GM23338 (cell line): ENCODE data around the gene PPP2R5A. TPM values are rescaled to one million over a fixed set of nuclear protein-coding genes. Genes with fewer than 3 reads are reported as not detected.
A peak's percentile ranks its signal among the peaks of the same experiment; 100 is the strongest.

Experiments used
- ATAC-seq: fragments of 200-7000 bp; cut with Tn5 transposase; 3 replicates; pipeline ENCODE4 v1.9.1; 2020
- DNase-seq: peaks from one replicate; pipeline ENCODE4 v3.0.0-alpha.2; 2015; ENCODE audit warnings: low spot score
- H2AFZ ChIP-seq: fragments of 200-600 bp; sonication (generic); 2 replicates; pipeline ENCODE4 v1.8.0; 2016; ENCODE audit warnings: antibody characterized with exemption, mild to moderate bottlenecking, moderate library complexity
- H3F3A ChIP-seq: fragments of 200-600 bp; sonication (generic); replicated peaks from 2 replicates; pipeline ENCODE4 v1.8.0; 2017; ENCODE audit warnings: antibody characterized with exemption, mixed run types, low read depth
- H3K27ac ChIP-seq: fragments of 200-600 bp; sonication (generic); 2 replicates; pipeline ENCODE4 v1.6.1; 2016; ENCODE audit warnings: low read depth
- H3K27me3 ChIP-seq: fragments of 200-600 bp; sonication (generic); 2 replicates; pipeline ENCODE4 v1.8.0; 2016; ENCODE audit warnings: mild to moderate bottlenecking, mixed run types, moderate library complexity; ENCODE audit not compliant: insufficient read depth
- H3K36me3 ChIP-seq: fragments of 200-600 bp; sonication (generic); 2 replicates; pipeline ENCODE4 v1.8.0; 2016; ENCODE audit warnings: mild to moderate bottlenecking; ENCODE audit not compliant: insufficient read depth
- H3K4me1 ChIP-seq: fragments of 200-600 bp; sonication (generic); 2 replicates; pipeline ENCODE4 v1.8.0; 2016; ENCODE audit warnings: mild to moderate bottlenecking, moderate library complexity; ENCODE audit not compliant: insufficient read depth
- H3K4me2 ChIP-seq: fragments of 200-600 bp; sonication (generic); 2 replicates; pipeline ENCODE4 v1.7.1; 2017; ENCODE audit warnings: mixed run types
- H3K4me3 ChIP-seq: fragments of 200-600 bp; sonication (generic); 2 replicates; pipeline ENCODE4 v1.6.1; 2016; ENCODE audit warnings: mixed run types
- H3K79me2 ChIP-seq: fragments of 200-600 bp; sonication (generic); replicated peaks from 2 replicates; pipeline ENCODE4 v1.8.0; 2017; ENCODE audit warnings: mild to moderate bottlenecking; ENCODE audit not compliant: insufficient read depth
- H3K9me2 ChIP-seq: fragments of 200-600 bp; sonication (generic); 2 replicates; pipeline ENCODE4 v1.8.0; 2017; ENCODE audit not compliant: insufficient read depth
- H4K20me1 ChIP-seq: fragments of 200-600 bp; sonication (generic); replicated peaks from 2 replicates; pipeline ENCODE4 v1.8.0; 2017; ENCODE audit warnings: mild to moderate bottlenecking; ENCODE audit not compliant: insufficient read depth
- H3K27ac Mint-ChIP-seq: 2 replicates; pipeline ENCODE4 v1.8.0; 2020; ENCODE audit warnings: inconsistent platforms, mild to moderate bottlenecking, moderate library complexity, mixed read lengths
- H3K27me3 Mint-ChIP-seq: 3 replicates; pipeline ENCODE4 v1.8.0; 2022; ENCODE audit warnings: low read depth, mild to moderate bottlenecking, moderate library complexity, mixed read lengths, inconsistent platforms; ENCODE audit not compliant: insufficient read depth, poor library complexity
- H3K36me3 Mint-ChIP-seq: 3 replicates; pipeline ENCODE4 v1.8.0; 2021; ENCODE audit warnings: low read depth, mild to moderate bottlenecking, inconsistent platforms, moderate library complexity, mixed read lengths
- H3K4me1 Mint-ChIP-seq: 3 replicates; pipeline ENCODE4 v1.8.0; 2020; ENCODE audit warnings: mild to moderate bottlenecking, inconsistent platforms, mixed read lengths
- H3K4me3 Mint-ChIP-seq: 3 replicates; pipeline ENCODE4 v1.8.0; 2021; ENCODE audit warnings: moderate library complexity, mild to moderate bottlenecking, inconsistent platforms, mixed read lengths
- H3K9me3 Mint-ChIP-seq: 3 replicates; pipeline ENCODE4 v1.8.0; 2020; ENCODE audit warnings: moderate library complexity, mild to moderate bottlenecking, inconsistent platforms, mixed read lengths
- CREB1 ChIP-seq: fragments of 250-450 bp; sonication (Bioruptor Pico); IDR thresholded peaks from 2 replicates; pipeline ENCODE4 v1.5.0; 2020; ENCODE audit warnings: low read depth, mild to moderate bottlenecking, moderate library complexity
- EZH2phosphoT487 ChIP-seq: fragments of 200-600 bp; sonication (generic); IDR thresholded peaks from one replicate; pipeline ENCODE4 v1.8.1; 2018; ENCODE audit warnings: antibody characterized with exemption; ENCODE audit not compliant: unreplicated experiment
- JUNB ChIP-seq: IDR thresholded peaks from one replicate; pipeline ENCODE4 v1.6.1; 2016; ENCODE audit warnings: antibody characterized with exemption; ENCODE audit not compliant: unreplicated experiment
- polyA plus RNA-seq: library from polyadenylated mRNA; unstranded; fragments of >200 nt; fragmentation: Nextera tagmentation; extraction: Ambion mirVana; gene quantifications from 2 replicates; pipeline ENCODE4 v1.2.1, GENCODE V29; 2016
- total RNA-seq: library from RNA; depleted of rRNA; stranded (reverse); fragments of >200 nt; shearing (Covaris generic); gene quantifications from 2 replicates; pipeline ENCODE4 v1.2.3, GENCODE V29; 2014
- TF ChIP-seq, protein P1 (sequence below): fragments of 250-450 bp; sonication (Bioruptor Pico); IDR thresholded peaks from 2 replicates; pipeline ENCODE4 v1.5.0; 2020; ENCODE audit warnings: mild to moderate bottlenecking, moderate library complexity
- TF ChIP-seq, protein P2 (sequence below): IDR thresholded peaks from 2 replicates; pipeline ENCODE4 v1.6.1; 2016; ENCODE audit warnings: antibody characterized with exemption
- TF ChIP-seq, protein P3 (sequence below), 2 experiments: fragments of 200-600 bp in 1 of 2; sonication (generic) in 1 of 2; conservative IDR thresholded peaks; 2 replicates each; pipeline versions ENCODE4 v1.5.1 to v1.6.1; 2016 to 2017; ENCODE audit warnings: antibody characterized with exemption in 2 of 2, low read depth in 2 of 2, mild to moderate bottlenecking in 2 of 2, moderate library complexity in 1 of 2

Gene PPP2R5A
- total and polyA plus RNA-seq, 2 experiments from 2014 or later = 16.2 to 43.5 TPM

DNA sequence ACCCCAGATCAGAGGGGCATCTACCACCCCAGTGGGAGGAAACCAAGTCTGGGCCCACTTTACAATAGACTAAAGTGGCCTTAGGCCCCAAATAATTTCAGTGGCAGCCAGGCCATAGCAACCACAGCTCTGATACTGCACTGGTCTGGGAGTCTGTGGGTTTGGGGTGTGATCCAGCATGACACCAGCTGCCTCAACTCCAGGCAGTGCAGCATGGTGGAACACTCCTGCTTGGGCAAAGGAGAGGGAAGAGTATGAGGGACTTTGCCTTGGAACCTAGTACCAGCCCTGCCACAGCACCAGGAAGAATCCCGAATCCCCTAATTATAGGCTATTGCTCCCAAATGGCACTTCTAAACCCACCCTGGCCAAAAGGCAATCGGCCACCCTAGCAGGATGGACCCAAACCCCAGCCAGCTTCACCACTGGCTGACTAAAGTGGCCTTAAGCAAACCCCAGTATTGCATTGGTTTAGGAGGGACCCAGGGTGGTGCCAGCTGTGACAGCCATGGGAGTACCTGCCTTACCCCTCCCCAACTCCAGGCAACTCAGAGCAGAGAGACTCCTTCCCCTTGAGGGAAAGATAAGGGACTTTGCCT is 82.4 kb downstream of the PPP2R5A start (continued):
- TF ChIP-seq, protein P1, sequence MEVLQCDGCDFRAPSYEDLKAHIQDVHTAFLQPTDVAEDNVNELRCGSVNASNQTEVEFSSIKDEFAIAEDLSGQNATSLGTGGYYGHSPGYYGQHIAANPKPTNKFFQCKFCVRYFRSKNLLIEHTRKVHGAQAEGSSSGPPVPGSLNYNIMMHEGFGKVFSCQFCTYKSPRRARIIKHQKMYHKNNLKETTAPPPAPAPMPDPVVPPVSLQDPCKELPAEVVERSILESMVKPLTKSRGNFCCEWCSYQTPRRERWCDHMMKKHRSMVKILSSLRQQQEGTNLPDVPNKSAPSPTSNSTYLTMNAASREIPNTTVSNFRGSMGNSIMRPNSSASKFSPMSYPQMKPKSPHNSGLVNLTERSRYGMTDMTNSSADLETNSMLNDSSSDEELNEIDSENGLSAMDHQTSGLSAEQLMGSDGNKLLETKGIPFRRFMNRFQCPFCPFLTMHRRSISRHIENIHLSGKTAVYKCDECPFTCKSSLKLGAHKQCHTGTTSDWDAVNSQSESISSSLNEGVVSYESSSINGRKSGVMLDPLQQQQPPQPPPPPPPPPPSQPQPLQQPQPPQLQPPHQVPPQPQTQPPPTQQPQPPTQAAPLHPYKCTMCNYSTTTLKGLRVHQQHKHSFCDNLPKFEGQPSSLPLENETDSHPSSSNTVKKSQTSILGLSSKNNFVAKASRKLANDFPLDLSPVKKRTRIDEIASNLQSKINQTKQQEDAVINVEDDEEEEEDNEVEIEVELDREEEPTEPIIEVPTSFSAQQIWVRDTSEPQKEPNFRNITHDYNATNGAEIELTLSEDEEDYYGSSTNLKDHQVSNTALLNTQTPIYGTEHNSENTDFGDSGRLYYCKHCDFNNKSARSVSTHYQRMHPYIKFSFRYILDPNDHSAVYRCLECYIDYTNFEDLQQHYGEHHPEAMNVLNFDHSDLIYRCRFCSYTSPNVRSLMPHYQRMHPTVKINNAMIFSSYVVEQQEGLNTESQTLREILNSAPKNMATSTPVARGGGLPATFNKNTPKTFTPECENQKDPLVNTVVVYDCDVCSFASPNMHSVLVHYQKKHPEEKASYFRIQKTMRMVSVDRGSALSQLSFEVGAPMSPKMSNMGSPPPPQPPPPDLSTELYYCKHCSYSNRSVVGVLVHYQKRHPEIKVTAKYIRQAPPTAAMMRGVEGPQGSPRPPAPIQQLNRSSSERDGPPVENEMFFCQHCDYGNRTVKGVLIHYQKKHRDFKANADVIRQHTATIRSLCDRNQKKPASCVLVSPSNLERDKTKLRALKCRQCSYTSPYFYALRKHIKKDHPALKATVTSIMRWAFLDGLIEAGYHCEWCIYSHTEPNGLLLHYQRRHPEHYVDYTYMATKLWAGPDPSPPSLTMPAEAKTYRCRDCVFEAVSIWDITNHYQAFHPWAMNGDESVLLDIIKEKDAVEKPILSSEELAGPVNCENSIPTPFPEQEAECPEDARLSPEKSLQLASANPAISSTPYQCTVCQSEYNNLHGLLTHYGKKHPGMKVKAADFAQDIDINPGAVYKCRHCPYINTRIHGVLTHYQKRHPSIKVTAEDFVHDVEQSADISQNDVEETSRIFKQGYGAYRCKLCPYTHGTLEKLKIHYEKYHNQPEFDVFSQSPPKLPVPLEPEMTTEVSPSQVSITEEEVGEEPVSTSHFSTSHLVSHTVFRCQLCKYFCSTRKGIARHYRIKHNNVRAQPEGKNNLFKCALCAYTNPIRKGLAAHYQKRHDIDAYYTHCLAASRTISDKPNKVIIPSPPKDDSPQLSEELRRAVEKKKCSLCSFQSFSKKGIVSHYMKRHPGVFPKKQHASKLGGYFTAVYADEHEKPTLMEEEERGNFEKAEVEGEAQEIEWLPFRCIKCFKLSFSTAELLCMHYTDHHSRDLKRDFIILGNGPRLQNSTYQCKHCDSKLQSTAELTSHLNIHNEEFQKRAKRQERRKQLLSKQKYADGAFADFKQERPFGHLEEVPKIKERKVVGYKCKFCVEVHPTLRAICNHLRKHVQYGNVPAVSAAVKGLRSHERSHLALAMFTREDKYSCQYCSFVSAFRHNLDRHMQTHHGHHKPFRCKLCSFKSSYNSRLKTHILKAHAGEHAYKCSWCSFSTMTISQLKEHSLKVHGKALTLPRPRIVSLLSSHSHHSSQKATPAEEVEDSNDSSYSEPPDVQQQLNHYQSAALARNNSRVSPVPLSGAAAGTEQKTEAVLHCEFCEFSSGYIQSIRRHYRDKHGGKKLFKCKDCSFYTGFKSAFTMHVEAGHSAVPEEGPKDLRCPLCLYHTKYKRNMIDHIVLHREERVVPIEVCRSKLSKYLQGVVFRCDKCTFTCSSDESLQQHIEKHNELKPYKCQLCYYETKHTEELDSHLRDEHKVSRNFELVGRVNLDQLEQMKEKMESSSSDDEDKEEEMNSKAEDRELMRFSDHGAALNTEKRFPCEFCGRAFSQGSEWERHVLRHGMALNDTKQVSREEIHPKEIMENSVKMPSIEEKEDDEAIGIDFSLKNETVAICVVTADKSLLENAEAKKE (CRISPR knock-in tag) = no peak
- TF ChIP-seq, protein P2, sequence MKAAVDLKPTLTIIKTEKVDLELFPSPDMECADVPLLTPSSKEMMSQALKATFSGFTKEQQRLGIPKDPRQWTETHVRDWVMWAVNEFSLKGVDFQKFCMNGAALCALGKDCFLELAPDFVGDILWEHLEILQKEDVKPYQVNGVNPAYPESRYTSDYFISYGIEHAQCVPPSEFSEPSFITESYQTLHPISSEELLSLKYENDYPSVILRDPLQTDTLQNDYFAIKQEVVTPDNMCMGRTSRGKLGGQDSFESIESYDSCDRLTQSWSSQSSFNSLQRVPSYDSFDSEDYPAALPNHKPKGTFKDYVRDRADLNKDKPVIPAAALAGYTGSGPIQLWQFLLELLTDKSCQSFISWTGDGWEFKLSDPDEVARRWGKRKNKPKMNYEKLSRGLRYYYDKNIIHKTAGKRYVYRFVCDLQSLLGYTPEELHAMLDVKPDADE = no peak
- no peak for TF ChIP-seq JUNB
- TF ChIP-seq CREB1 (CRISPR knock-in tag) = no peak

DNA sequence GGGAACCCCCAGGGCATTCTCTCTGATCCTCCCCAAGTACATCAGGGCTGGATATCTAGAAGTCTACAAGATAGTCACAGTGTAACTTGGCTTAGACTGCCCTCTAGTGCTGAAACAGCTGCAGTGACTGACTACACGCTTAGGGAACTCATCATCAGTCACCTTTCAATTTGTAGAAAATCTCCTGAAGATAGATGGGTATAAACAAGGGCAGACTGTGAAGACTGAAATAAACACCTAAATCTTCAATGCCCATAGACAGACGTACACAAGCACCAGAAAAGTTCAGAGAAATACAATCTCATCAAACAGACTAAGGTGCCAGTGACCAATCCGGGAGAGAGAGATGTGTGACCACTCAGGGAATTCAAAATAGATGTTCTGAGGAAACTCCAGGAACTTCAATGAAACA is 82.9 kb downstream of the PPP2R5A start:
- peaks cover 47% of the 10 kb centered on the region for H3K36me3 Mint-ChIP-seq
- no peaks in the 10 kb centered on the region for H3K27me3 ChIP-seq

More for the DNA sequence above, 82.9 kb downstream of the PPP2R5A start:
- peaks cover 21% of the 10 kb centered on the region; the same call in 1 of the 2 replicates for H4K20me1 ChIP-seq
- no peaks in the 10 kb centered on the region for H3K4me1 ChIP-seq
- TF ChIP-seq, protein P3, sequence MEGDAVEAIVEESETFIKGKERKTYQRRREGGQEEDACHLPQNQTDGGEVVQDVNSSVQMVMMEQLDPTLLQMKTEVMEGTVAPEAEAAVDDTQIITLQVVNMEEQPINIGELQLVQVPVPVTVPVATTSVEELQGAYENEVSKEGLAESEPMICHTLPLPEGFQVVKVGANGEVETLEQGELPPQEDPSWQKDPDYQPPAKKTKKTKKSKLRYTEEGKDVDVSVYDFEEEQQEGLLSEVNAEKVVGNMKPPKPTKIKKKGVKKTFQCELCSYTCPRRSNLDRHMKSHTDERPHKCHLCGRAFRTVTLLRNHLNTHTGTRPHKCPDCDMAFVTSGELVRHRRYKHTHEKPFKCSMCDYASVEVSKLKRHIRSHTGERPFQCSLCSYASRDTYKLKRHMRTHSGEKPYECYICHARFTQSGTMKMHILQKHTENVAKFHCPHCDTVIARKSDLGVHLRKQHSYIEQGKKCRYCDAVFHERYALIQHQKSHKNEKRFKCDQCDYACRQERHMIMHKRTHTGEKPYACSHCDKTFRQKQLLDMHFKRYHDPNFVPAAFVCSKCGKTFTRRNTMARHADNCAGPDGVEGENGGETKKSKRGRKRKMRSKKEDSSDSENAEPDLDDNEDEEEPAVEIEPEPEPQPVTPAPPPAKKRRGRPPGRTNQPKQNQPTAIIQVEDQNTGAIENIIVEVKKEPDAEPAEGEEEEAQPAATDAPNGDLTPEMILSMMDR (conservative IDR thresholded peaks at IDR 0.05; ENCODE audit: low read depth in 2 of 2) = peak; percentile 92 to 94
- no peak for TF ChIP-seq EZH2phosphoT487
- H3K27ac Mint-ChIP-seq = no peak overlapping the region
- no peaks in the 10 kb centered on the region; the same call in 2 of the 3 replicates for H3K9me3 Mint-ChIP-seq
- no peak overlapping the region for H3K4me3 ChIP-seq
- H3K4me2 ChIP-seq = no peak overlapping the region
- no peaks in the 10 kb centered on the region for H3K79me2 ChIP-seq
- no peak overlapping the region for H2AFZ ChIP-seq
- no peak overlapping the region for H3K4me3 Mint-ChIP-seq
- H3F3A ChIP-seq = no peaks in the 10 kb centered on the region
- peaks cover 2% of the 10 kb centered on the region for H3K27me3 Mint-ChIP-seq
- H3K9me2 ChIP-seq = no peaks in the 10 kb centered on the region
- ATAC-seq (peak; percentile 100), DNase-seq (peak; percentile 89)
- peaks cover 4% of the 10 kb centered on the region; the same call in 1 of the 3 replicates for H3K4me1 Mint-ChIP-seq
- H3K27ac ChIP-seq = no peak overlapping the region
- peaks cover 7% of the 10 kb centered on the region; the same call in 1 of the 2 replicates for H3K36me3 ChIP-seq
